K562 (cell line): ENCODE data around the gene SLC24A3. TPM values are rescaled to one million over a fixed set of nuclear protein-coding genes. Genes with fewer than 3 reads are reported as not detected.

Source experiments
- ATAC-seq: fragments of 200-7000 bp; cut with Tn5 transposase; 3 replicates; pipeline ENCODE4 v1.9.1; 2020; ENCODE audit warnings: moderate library complexity
- BruUV-seq: library from RNA; stranded (reverse); fragments of 400-500 nt; replicated peaks from 2 replicates; lab custom pipeline; 2021; lab: Mats Ljungman, UMichigan
- CTCF ChIA-PET: fragments of 300-600 bp; formaldehyde crosslinking; extraction: SDS; loops from one replicate; lab custom pipeline; 2021; ENCODE audit warnings: low intra/inter-chr PET ratio; lab: Yijun Ruan, JAX
- POLR2A ChIA-PET: fragments of 300-600, 350-650 bp; sonication (Branson Sonifier 250); formaldehyde crosslinking; extraction: SDS; loops from one replicate; lab custom pipeline; 2021; ENCODE audit warnings: antibody characterized with exemption, inconsistent platforms; lab: Yijun Ruan, JAX
- DNase-seq, 4 experiments: peaks; one replicate each; pipeline versions ENCODE4 v3.0.0 to v3.0.0-alpha.2; 2011 to 2018; ENCODE audit warnings: low spot score in 3 of 4, mixed read lengths in 3 of 4; ENCODE audit errors: extremely low read depth in 1 of 4
- FAIRE-seq: peaks from 2 replicates; lab custom pipeline; 2011; peaks lifted over from hg19 to GRCh38; lab: Jason Lieb, UNC
- H2AFZ ChIP-seq: 2 replicates; pipeline ENCODE4 v1.6.0; 2011; ENCODE audit warnings: low read depth, low read length, control low read depth, inconsistent platforms
- H3K27ac ChIP-seq: fragments of 200-600 bp; 3 replicates; pipeline ENCODE4 v1.8.0; 2011; ENCODE audit warnings: low read depth, mild to moderate bottlenecking, control low read depth, inconsistent platforms, low read length, moderate library complexity, mixed read lengths; ENCODE audit errors: extremely low read depth
- H3K27me3 ChIP-seq, 2 experiments: fragments of 300-600 bp in 1 of 2; 2 replicates in 1 of 2; 3 replicates in 1 of 2; pipeline versions ENCODE4 v1.6.0 to v1.8.0; 2011; ENCODE audit warnings: inconsistent platforms in 2 of 2, low read length in 2 of 2, mild to moderate bottlenecking in 1 of 2, mixed read lengths in 1 of 2, moderate library complexity in 1 of 2; ENCODE audit not compliant: control insufficient read depth in 2 of 2, insufficient read depth in 2 of 2
- H3K36me3 ChIP-seq: fragments of 300-600 bp; 3 replicates; pipeline ENCODE4 v1.8.0; 2011; ENCODE audit warnings: mild to moderate bottlenecking, low read length, inconsistent platforms; ENCODE audit not compliant: control insufficient read depth, insufficient read depth
- H3K4me1 ChIP-seq, 2 experiments: fragments of 200-600 bp in 1 of 2; replicated peaks in 1 of 2; 2 replicates in 1 of 2; 3 replicates in 1 of 2; pipeline versions ENCODE4 v1.5.1 to v1.8.0; 2011; ENCODE audit warnings: inconsistent platforms in 2 of 2, low read length in 2 of 2, mild to moderate bottlenecking in 1 of 2, mixed read lengths in 1 of 2, moderate library complexity in 1 of 2; ENCODE audit not compliant: control insufficient read depth in 2 of 2, insufficient read depth in 2 of 2
- H3K4me2 ChIP-seq: 2 replicates; pipeline ENCODE4 v1.6.1; 2011; ENCODE audit warnings: low read length, control low read depth, inconsistent platforms, mixed read lengths; ENCODE audit not compliant: insufficient read depth
- H3K4me3 ChIP-seq: fragments of 200-600 bp; sonication (generic), shearing (Covaris generic); 2 replicates; pipeline ENCODE4 v1.5.1; 2016; ENCODE audit warnings: control low read depth, inconsistent platforms
- H3K79me2 ChIP-seq: fragments of 200-600 bp; 3 replicates; pipeline ENCODE4 v1.8.0; 2011; ENCODE audit warnings: low read length, inconsistent platforms; ENCODE audit not compliant: control insufficient read depth, insufficient read depth
- H3K9ac ChIP-seq, 2 experiments: 2 replicates each; pipeline versions ENCODE4 v1.6.0 to v1.6.1; 2011; ENCODE audit warnings: low read depth in 2 of 2, low read length in 2 of 2, control low read depth in 1 of 2, inconsistent platforms in 1 of 2, mild to moderate bottlenecking in 1 of 2, mixed read lengths in 1 of 2; ENCODE audit not compliant: insufficient read depth in 1 of 2
- H3K9me1 ChIP-seq: one replicate; pipeline ENCODE4 v1.6.0; 2011; ENCODE audit warnings: inconsistent platforms, mild to moderate bottlenecking, low read length, moderate library complexity; ENCODE audit not compliant: control insufficient read depth, insufficient read depth
- H3K9me3 ChIP-seq: replicated peaks from 2 replicates; pipeline ENCODE4 v1.5.1; 2011; ENCODE audit warnings: low read depth, low read length, inconsistent platforms; ENCODE audit not compliant: control insufficient read depth, insufficient read depth
- H4K20me1 ChIP-seq: replicated peaks from 2 replicates; pipeline ENCODE4 v1.6.1; 2011; ENCODE audit warnings: low read length, inconsistent platforms, mixed read lengths; ENCODE audit not compliant: control insufficient read depth, insufficient read depth
- CAMTA2 ChIP-seq: fragments of 250-450 bp; sonication (Bioruptor Pico); conservative IDR thresholded peaks from 2 replicates; pipeline ENCODE4 v1.5.1; 2022
- CBFA2T3 ChIP-seq: fragments of 450-650 bp; IDR thresholded peaks from 2 replicates; pipeline ENCODE4 v1.6.1; 2017
- ETV1 ChIP-seq: fragments of 450-650 bp; conservative IDR thresholded peaks from 2 replicates; pipeline ENCODE4 v1.6.1; 2016; ENCODE audit warnings: missing genetic modification characterization, control low read depth, low read depth, missing compliant biosample characterization
- MED1 ChIP-seq: sonication (generic); formaldehyde crosslinking; IDR thresholded peaks from 2 replicates; pipeline ENCODE4 v1.8.1; 2023; ENCODE audit warnings: missing genetic modification reagents, borderline replicate concordance
- NFE2L1 ChIP-seq: fragments of 450-650 bp; IDR thresholded peaks from 2 replicates; pipeline ENCODE4 v1.6.1; 2016; ENCODE audit warnings: missing genetic modification characterization, low read depth, mild to moderate bottlenecking, missing compliant biosample characterization, moderate library complexity, borderline replicate concordance
- PYGO2 ChIP-seq: fragments of 450-650 bp; IDR thresholded peaks from 2 replicates; pipeline ENCODE4 v1.6.1; 2016; ENCODE audit warnings: mild to moderate bottlenecking, missing genetic modification characterization, moderate library complexity, missing compliant biosample characterization
- RREB1 ChIP-seq: fragments of 250-450 bp; sonication (Bioruptor Pico); IDR thresholded peaks from 2 replicates; pipeline ENCODE4 v1.4.0; 2020
- SAFB ChIP-seq: fragments of 200-400 bp; formaldehyde crosslinking; IDR thresholded peaks from 2 replicates; pipeline ENCODE4 v1.6.1; 2017; ENCODE audit warnings: low read depth, low read length, borderline replicate concordance
- SREBF2 ChIP-seq: sonication (generic); formaldehyde crosslinking; IDR thresholded peaks from 2 replicates; pipeline ENCODE4 v1.4.0; 2020; ENCODE audit warnings: mild to moderate bottlenecking, missing genetic modification reagents
- TEAD2 ChIP-seq: fragments of 450-650 bp; IDR thresholded peaks from 2 replicates; pipeline ENCODE4 v1.6.1; 2016; ENCODE audit warnings: missing genetic modification characterization, control low read depth, missing compliant biosample characterization
- ZBTB34 ChIP-seq: fragments of 250-450 bp; sonication (Bioruptor Pico); IDR thresholded peaks from 2 replicates; pipeline ENCODE4 v1.8.0; 2021; ENCODE audit warnings: mild to moderate bottlenecking, moderate library complexity
- ZNF140 ChIP-seq: fragments of 250-450 bp; sonication (Bioruptor Pico); IDR thresholded peaks from 2 replicates; pipeline ENCODE4 v1.8.0; 2021; ENCODE audit warnings: moderate library complexity, mild to moderate bottlenecking, inconsistent platforms
- ZNF253 ChIP-seq: fragments of 250-450 bp; sonication (Bioruptor Pico); conservative IDR thresholded peaks from 2 replicates; pipeline ENCODE4 v1.6.1; 2021; ENCODE audit warnings: mild to moderate bottlenecking
- WGBS: fragments of 100-300 bp; shearing (Covaris generic); methylation state at CpG from one replicate; pipeline ENCODE4 v1.1.6; 2016; ENCODE audit warnings: low coverage, mixed read lengths; ENCODE audit not compliant: insufficient coverage; ENCODE audit errors: missing lambda C conversion rate; 5-methylcytosine and 5-hydroxymethylcytosine counted together
- in situ Hi-C: fragments of 300-500 bp; cut with MboI; formaldehyde crosslinking; loops from 4 replicates; pipeline ENCODE4 v1.15.0; 2018; ENCODE audit warnings: inconsistent platforms, mixed read lengths
- intact Hi-C: fragments of 100-400 bp; cut with micrococcal nuclease; formaldehyde crosslinking; loops from 2 replicates; pipeline ENCODE4 v1.14.2; 2022
- polyA plus RNA-seq, 8 experiments: library from polyadenylated mRNA; depleted of rRNA in 4 of 8; stranded (reverse) in 5 of 8; unstranded in 3 of 8; fragments of >200 nt; fragmentation: Nextera tagmentation in 2 of 8; fragmentation: Illumina TruSeq in 1 of 8; extraction: Ambion mirVana in 2 of 8; extraction: Trizol in 1 of 8; gene quantifications; 2 replicates each; pipeline versions ENCODE4 v1.2.1 to v1.2.3, GENCODE V29; 2011 to 2014; ENCODE audit warnings: inconsistent platforms in 1 of 8, missing spikeins in 1 of 8
- total RNA-seq, 7 experiments: library from RNA; depleted of rRNA in 6 of 7; stranded (reverse); fragments of >200 nt in 6 of 7; fragmentation: Illumina TruSeq in 2 of 7; extraction: Trizol in 2 of 7; gene quantifications; 2 replicates each; pipeline versions ENCODE4 v1.2.1 to v1.2.3, GENCODE V29; 2011 to 2021; ENCODE audit warnings: low replicate concordance in 1 of 7

SLC24A3 gene
- total and polyA plus RNA-seq, 9 of the 15 experiments (the other 6 are each of a cell fraction or from before 2014, with no cell fraction given): not detected

GRCh38 chr20:19295076-19295475, 82.6 kb downstream of the SLC24A3 start (continued):
- TF ChIP-seq PYGO2 (tag) (no peak), NFE2L1 (tag) (no peak), SREBF2 (no peak)

- Histone ChIP-seq H3K4me1 (no peaks in the 10 kb centered on the region), H3K9me1 (no peaks in the 10 kb centered on the region), H3K27ac (no peak overlapping the region), H4K20me1 (no peaks in the 10 kb centered on the region), H3K27me3 (no peaks in the 10 kb centered on the region), H3K4me3 (no peak overlapping the region), H2AFZ (no peak overlapping the region), H3K36me3 (no peaks in the 10 kb centered on the region), H3K9ac (no peak overlapping the region), H3K9me3 (no peaks in the 10 kb centered on the region), H3K4me2 (no peak overlapping the region), H3K79me2 (no peaks in the 10 kb centered on the region)
- TF ChIP-seq CBFA2T3 (no peak), RREB1 (CRISPR knock-in tag) (no peak), CAMTA2 (no peak), ETV1 (tag) (no peak), SAFB (no peak), TEAD2 (tag) (no peak), ZNF140 (no peak), ZNF253 (CRISPR knock-in tag) (no peak), MED1 (CRISPR knock-in tag) (no peak), ZBTB34 (CRISPR knock-in tag) (no peak)
- FAIRE-seq: no peak
- BruUV-seq: no TSS peak
- DNase-seq: no peak
- no peak for ATAC-seq
- CTCF ChIA-PET: no interaction called here
- WGBS: 0% methylated on average over 2 of the region's 3 CpGs
- POLR2A ChIA-PET: no interaction called here
- intact Hi-C loops (no loop called here), in situ Hi-C loops (no loop called here)
These were observed 86.2 kb downstream of the SLC24A3 start for GRCh38 chr20:19298652-19299051.
